COR-L47 (cell line): ENCODE results near the gene IPO7.
A peak's percentile ranks its signal among the peaks of the same experiment; 100 is the strongest.
"Not testable (repeated sequence)": the region's sequence is repeated elsewhere in the genome, so short reads cannot be mapped to it uniquely, and the experiment has no call there.

ENCODE experiments used
- DNase-seq: peaks from one replicate; lab custom pipeline; 2025; lab: John Stamatoyannopoulos, UW

Gene IPO7

DNA sequence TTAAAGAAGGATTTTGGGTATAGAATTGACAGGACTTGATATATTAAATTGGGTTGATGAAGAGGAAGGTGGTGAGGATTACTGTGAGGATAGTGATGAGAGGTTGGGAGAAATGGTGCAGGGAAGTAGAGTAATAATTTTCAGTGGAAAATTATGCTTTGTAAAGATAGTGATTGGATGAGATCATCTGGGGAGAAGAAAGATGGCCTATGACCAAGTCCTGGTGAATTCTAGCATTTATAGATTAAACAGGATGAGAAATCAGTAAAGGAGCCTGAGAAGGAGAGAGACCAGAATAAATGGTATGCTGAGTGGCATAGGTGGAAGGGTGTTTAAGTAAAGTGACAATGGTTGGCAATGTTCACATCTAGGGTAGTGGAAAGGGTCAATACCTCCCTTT is 15.0 kb downstream of the IPO7 start:
- no peak for DNase-seq

DNA sequence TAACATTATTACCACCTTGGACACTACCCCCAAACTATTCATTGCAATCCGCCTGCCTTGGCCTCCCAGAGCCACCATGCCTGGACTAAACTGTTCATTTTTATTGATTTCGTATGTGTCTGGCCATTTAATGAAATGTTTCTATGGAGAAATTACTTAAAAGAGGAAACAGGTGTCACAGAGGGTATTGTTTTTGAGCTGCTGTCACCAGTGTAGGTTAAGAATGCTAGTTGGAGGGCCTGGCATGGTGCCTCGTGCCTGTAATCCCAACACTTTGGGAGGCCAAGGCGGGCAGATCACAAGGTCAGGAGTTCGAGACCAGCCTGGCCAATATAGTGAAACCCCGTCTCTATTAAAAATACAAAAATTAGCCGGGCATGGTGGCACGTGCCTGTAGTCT is 17.4 kb downstream of the IPO7 start:
- not testable (repeated sequence) for DNase-seq

DNA sequence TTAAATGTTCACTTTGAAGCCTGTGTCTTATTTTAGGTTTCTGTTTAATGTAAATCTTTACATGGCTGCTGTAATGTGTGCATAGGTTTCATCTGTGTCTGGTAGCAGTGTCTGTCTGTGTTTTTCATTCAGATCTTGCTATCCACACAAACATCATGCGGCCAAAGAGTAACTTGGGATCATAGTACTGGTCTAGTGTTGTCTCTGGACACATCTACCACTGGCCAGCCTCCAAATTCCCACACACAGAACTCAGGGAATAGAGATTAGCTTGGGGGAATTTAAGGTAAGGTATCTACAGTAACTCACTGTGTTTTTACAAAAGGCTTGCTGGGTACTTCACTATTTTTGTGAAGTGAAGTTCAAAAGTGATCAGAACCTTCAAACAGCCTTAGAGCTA is 44.3 kb downstream of the IPO7 start:
- no peak for DNase-seq

DNA sequence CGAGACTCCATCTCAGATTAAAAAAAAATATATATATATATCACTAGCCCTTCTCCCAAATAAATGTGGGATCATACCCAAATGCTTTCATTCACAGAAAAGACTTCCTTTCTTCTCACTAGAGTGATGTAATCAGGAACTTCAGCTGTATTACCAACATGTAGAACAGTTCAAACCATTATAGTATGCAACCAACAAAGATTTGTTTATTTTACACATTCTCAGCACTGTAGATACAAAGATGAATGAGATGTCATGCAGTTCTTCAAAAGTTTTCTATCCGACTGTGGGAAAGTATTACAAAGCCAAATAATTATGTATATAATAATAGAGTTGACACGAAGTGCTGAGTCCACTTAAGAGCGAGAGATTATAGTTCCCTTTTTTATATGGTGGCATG is 54.2 kb downstream of the IPO7 start:
- no peak for DNase-seq

DNA sequence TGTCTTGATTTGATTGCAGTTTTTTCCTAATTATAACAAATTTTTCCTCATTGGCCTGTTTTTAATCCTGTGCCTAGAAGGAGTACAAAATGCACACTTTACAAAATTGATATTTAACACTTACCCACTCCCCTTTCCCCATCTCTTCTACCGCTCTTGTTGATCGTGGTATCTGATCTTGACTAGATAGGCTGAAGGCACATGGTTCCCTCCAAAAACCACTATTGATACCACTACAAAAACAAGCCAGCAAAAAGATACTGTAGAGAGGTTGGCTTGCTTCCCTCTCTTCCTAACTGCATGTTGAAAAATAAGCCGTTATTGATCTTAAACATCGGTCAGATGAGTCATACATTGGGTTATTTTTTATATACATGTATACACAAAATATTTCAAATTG is 61.8 kb downstream of the IPO7 start:
- no peak for DNase-seq

DNA sequence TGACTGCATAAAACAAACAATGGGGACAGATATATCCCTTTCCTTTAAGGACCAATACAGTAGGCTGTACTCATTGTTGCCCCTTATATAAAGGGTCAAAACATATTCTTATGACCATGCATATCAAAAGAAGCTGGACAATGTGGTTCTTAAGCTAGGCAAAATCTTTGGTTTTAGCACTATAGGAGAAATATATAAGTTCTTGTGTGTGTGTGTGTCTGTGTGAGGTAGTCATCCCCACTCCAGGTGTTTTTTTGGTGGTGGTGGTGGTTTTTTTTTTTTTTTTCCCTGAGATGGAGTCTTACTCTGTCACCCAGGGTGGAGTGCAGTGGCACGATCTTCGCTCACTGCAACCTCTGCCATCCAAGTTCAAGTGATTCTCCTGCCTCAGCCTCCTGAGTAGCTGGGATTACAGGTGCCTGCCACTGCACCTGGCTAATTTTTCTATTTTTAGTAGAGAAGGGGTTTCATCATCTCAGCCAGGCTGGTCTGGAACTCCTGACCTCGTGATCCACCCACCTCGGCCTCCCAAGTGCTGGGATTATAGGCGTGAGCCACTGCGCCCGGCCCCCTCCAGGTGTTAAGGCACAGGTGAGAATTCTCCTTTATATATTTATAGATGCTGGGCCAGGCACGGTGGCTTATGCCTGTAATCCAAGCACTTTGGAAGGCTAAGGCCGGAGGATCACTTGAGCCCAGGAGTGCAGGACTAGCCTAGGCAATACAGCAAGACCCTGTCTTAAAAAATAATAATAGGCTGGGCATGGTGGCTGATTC is 64.3 kb downstream of the IPO7 start:
- DNase-seq, result no peak

DNA sequence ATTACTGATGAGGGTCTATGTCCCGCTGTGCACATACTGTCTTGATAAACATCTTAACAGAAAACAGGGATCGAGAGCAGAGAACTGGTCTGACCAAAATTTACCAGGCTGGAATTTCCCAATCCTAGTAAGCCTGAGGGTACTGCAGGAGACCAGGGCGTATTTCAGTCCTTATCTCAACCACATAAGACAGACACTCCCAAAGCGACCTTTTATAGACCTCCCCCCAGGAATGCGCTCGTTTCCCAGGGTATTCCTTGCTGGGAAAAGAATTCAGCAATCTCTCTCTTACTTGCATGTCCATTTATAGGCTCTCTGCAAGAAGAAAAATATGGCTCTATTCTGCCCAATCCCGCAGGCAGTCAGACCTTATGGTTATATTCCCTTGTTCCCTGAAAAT is 67.6 kb downstream of the IPO7 start:
- not testable (repeated sequence) for DNase-seq

DNA sequence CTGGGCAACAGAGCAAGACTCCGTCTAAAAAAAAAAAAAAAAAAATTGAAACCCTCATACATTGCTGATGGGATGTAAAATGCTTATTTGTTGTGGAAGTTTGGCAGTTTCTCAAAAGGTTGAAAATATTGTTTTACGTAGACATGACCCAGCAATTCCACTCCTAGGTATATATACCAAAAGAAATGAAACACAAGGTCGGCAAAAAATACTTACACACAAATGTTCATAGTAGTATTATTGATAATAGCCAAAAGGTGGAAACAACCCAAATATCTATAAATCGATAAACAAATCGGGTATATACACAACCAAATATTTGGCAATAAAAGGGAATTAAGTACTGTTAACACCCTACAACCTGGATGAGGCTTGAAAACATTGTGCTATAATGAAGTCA is 71.3 kb downstream of the IPO7 start:
- no peak for DNase-seq

DNA sequence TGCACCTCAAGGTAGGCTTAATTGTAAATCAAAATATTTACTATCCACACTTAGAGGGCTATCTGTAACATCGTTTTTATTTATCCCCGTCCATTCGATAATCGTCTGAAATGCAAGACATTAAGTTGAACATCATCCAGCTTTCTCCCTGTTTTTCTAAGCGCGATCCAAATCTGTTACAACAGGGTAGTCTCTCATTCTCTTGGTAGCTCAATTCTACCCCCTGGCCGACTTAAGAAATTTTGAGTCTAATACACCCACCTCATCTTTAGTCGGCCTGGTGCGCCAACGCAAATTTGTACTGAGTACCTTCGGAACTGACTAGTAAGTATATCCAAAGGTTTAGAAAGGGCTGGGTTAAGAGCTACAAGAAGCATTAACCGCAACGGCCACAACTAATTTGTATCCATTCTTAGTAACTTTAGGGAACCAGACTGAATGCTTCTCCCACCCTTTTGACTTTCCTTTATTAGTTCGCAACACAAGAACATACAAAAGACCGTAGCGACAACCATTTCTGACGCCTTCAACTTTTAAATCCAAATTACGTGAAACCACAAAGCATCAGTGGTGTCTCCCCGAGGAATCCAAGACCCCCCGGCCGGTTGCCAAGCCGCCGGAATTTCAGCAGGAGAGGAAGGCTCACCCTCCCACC is 75.3 kb downstream of the IPO7 start:
- DNase-seq, result peak; percentile 18

DNA sequence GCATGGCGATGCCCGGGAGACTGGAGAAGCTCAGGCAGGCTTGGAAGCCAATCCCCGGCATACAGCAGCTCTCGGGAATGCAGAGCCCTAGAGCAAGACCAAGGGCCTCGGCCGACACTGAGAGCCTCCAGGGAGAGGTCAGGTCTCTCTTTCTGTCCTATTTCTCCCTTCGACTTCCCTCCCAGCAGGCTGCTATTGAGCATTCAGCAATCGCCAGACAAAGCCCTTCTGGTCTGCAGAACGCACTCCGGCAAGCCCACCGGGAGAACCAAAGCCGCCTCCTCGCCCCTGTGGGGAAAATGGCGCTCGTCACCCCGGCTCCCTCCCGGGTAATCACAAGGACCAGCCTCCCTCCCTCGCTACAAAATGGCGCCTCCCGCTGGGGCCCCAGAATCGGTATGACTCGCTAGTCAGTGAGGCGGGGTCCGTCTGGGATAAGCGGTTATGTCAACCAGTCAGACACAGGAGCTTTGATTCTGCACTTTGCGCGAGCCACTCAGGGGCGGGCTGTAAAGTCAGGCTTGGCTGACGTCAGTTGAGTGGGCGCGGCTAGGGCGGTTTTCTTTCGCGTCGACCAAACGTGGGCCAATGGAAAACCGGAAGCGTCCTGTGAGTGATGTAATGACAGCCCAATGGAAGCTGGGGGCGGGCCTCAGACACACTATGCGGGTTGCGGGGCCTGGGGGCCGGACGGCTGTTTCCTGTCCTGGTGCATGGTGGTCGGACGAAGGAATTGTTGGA is 76.0 kb downstream of the IPO7 start, which contains the start of gene ZNF143:
ZNF143 (plus strand) TSS at position 691 of the 741 bp plus-strand sequence. CDS start 10,297 bp downstream, outside the sequence.
- DNase-seq, result peak; percentile 100

DNA sequence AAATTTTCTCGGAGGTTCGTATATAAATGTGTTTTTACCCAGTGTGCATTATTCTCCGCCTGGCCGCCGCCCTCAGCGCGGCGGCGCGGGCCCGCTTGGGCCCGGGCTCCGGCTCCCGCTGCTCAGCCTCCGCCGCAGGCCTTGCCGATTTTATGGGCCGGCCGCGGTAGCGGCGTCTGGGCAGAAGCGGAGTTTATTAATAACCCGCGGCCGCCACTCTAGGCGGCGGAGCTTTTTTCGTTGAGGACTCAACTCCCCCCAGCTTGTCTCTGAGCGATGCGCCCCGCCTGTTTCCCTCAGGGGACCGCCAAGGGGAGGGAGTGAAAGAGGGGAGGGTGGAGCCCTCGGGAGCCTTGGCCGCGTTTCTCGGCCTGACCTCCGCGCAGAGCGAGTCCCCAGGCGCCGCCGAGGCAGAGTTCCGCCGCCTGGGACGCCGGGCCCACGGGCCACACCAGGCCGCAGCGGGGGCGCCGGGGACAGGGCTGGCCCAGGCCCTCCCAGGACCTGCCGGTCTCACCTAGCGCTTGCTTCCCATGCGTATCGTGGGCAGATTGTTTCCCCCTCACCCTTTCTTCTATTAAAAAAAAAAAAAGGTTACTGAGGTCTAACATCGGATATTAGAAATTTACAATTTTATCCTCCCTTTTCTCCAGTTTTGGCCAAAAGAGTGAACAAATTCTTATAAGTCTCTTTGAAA is 76.8 kb downstream of the IPO7 start:
- DNase-seq, result peak; percentile 83

DNA sequence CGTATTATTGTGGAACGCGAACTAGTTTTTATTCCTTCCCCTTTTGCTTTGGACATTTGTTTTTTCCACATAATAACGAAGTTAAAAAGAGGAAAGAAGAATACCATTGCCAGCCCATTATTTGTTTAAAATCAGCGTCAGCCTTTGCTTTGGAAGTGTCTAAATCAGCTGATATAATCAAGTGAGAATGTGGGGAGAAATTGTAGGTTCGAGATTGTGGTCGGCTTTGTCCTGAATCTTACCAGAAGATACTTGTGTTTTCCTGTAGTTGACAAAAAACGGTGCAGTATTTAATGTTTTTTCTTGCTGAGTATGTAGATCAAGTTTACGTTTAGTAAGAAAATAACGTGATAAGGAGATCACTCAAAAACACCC is 77.3 kb downstream of the IPO7 start:
- no peak for DNase-seq

DNA sequence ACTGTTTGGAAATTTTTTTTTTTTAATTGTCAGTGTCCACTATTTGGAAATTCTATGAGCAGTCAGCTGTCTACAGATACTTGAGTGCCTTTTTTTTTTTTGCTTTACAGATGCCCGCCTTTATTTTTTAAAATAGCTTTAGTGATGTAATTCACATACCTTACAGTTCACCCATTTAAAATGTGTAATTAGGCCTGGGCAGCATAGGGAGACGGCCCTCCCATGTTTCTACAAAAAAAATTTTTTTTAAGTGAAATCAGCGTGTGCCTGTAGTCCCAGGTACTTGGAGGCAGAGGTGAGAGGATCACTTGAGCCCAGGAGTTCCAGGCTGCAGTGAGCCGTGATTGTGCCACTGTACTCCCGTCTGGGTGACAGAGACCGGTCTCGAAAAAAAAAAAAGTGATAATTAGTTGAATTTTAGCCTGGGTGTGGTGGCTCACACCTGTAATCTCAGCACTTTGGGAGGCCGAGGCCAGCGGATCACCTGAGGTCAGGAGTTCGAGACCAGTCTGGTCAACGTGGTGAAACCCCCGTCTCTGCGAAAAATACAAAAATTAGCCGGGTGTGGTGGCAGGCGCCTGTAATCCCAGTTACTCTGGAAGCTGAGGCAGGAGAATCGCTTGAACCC is 77.8 kb downstream of the IPO7 start:
- no peak for DNase-seq

DNA sequence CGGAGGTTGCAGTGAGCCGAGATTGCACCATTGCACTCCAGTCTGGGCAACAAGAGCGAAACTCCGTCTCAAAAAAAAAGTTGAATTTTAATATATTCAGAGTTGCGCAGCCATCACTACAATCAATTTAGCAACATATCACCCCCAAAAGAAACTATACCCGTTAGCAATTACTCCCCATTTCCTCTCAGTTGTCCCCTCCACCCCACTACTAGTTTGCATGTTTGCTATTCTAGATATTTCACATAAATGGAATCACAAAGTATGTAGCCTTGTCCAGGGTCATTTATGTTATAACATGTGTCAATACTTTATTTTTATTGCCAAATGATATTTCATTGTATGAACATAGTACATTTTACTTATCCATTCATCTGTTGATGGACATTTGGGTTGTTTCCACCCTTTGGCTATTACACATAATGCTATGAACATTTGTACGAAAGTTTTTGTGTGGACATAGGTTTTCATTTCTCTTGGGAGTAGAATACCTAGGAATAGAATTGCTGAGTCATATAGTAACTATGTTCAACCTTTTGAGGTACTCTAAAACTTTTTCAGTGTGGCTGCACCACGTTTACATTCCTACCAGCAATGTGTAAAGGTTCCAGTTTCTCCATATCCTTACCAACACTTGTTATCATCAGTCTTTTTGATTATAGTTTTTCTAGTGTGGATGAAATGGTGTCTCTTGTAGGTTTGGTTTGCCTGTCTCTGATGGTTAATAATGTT is 78.5 kb downstream of the IPO7 start:
- DNase-seq, result no peak

DNA sequence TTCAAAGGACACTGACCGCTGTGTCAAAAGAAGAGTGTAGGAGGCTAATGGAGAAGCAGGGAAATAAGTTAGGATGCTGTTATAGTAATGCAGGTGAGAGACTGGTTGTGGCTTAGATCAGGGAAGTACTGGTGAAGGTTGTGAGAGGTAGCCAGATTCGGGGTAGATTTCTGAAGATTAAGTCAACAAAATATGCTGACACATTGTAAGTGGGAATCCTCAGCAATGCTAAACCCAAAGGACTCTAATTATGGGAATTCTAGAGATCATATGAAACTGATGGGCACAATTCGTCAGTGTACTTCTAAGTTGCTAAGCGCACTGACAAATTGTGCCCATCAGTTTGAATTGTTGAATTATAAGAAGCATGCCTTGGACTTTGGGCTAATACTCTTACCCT is 86.3 kb downstream of the IPO7 start:
- DNase-seq, result no peak

DNA sequence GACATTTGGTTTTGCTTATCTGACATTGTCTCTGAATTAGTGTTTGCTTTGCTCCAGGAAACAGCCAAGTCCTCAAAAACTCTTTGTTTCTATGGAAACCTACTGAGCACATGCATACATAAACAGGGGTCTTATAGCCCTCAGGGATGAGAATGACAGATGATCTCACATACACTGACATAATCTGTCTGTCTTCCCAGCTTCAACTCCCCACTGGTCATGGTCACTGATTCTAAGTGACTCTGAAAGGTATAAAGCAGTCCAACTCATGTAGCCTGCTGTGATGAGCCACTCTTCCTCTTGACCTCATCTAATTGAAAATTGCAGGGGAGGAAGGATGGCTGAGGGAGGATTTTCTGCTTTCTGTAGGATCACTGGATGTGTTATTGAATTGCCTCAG is 89.0 kb downstream of the IPO7 start:
- no peak for DNase-seq

DNA sequence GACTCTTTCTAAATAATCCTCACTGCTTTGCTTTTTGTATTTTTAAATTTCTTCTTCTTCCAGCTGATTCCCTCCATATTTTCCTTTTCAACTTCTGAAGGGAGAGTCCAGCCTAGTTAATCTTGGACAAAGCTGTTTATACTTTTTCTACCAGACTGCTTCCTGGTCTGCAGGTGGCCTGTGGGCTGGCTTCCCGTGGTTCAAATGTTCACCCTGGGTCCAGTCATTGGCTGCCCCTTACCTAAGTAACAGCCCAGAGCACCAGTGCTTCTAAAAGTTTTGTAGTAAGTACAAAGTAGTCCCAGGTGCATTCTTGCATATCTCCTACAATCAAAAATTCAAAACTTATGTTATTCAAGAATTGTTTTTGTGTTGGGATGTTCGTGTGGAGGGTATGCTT is 95.4 kb downstream of the IPO7 start:
- DNase-seq, result no peak

DNA sequence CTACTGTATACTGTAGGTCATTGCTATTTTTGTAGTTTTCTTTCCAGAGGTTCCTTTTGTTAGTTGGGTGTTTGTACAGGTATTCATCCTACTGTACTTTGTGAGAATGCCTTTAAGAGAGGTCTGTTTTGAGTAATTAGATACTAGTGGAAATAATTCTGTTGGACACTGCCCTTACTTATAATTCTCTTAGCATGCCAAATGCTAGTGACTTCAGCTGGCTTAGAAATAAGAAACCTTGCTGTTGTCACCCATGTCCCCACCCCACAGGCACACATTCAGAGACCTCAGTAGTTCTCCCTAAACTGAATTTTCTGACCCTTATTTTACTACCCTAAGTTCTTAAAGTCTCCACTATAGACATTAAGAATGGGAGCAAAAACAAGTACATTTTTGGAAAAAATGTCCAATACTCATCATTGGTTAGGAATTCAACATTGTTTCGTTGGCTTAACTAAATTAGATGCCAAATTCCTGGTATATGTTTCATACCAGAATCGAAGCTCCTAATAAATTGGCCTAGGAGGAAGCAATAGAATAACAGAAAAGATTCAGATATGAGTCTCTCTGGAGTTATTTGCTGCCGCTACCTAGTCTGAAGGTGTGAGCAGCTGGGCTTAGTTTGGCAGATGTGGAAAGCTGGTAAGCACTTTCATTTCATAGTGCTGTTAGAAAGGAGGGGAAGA is 104.8 kb downstream of the IPO7 start:
- DNase-seq, result no peak

DNA sequence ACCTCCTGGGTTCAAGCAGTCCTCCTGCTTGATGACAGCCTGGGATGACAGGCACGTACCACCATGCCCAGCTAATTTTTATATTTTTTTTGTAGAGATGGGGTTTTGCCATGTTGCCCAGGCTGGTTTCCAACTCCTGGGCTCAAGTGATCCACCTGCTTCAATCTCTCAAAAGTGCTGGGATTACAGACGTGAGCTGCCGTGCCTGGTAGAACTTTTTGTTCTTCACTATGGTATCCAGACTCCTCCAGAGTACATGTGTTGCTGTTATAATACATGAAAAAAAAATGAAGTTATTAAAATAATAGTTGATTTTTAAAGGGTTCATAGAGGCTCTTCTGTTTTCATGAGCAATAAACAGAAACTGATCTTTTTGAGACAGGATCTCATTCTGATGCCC is 105.9 kb downstream of the IPO7 start:
- DNase-seq, result no peak

DNA sequence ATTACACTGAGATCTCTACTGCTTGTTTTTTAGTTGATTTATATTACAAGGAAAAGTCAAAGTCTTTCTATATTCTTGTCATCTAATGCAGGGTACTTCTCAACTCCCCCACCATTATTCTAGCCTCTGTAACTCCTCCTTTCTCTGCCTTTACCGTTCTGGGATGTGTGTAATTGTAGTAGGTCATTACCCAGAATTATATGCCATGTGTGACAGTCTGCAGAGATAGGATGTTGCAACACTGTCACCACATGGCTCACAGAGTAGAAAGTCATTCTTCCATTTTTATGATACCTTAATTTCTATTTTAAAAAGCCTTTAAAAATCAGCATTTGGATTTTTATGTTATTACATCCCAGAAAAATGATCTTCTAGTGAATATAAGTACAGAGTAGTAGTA is 109.0 kb downstream of the IPO7 start:
- DNase-seq, result no peak

DNA sequence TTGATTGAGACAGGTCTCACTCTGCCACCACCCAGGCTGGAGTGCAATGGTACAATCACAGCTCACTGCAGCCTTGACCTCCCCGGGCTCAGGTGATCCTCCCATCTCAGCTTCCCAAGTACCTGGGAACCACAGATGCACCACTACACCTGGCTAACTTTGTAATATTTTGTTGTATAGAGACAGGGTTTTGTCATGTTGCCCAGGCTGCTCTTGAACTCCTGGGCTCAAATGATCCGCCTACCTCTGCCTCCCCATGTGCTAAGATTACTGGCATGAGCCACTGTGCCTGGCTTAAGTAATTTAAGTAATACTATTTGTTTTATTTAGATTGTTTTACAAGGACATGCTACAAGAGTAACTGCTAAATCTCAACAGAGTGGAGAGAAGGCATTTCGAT is 109.9 kb downstream of the IPO7 start:
- DNase-seq, result no peak
